ENCODE results near the gene PLEKHH2.
"Not testable (repeated sequence)": the region's sequence is repeated elsewhere in the genome, so short reads cannot be mapped to it uniquely, and the experiment has no call there.

The PLEKHH2 gene

GRCh38 chr2:43724728-43725526 is 87.9 kb downstream of the PLEKHH2 start:
- no peak for DNase-seq

GRCh38 chr2:43725711-43726246 is 88.7 kb downstream of the PLEKHH2 start:
- no peak for DNase-seq

DNA sequence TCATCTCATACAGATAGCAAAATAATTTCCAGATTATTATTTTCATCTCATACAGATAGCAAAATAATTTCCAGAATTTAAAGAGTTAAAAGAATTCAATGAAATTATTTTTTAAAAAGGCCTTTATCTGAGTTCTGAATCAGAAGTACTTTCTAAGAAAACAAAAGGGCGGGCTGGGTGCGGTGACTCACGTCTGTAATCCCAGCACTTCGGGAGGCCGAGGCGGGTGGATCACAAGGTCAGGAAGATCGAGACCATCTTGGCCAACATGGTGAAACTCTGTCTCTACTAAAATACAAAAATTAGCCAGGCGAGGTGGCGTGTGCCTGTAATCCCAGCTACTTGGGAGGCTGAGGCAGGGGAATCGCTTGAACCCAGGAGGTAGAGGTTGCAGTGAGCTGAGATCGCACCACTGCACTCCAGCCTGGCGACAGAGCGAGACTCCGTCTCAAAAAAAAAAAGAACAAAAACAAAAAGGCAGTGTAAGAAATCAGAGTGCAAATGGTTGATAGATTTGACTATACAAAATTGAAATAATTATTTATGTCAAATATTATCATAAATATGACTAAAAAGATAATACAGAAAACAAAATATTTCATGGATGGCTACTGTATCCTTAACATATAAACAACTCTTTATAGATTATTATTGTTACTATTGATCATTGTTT is 90.0 kb downstream of the PLEKHH2 start:
- DNase-seq = not testable (repeated sequence)

GRCh38 chr2:43727634-43728014 is 90.6 kb downstream of the PLEKHH2 start:
- DNase-seq = no peak

- DNase-seq = no peak
Observed at GRCh38 chr2:43729491-43730174, 92.6 kb downstream of the PLEKHH2 start.

- no peak for DNase-seq
Observed at GRCh38 chr2:43731211-43731610, 94.2 kb downstream of the PLEKHH2 start.

DNA sequence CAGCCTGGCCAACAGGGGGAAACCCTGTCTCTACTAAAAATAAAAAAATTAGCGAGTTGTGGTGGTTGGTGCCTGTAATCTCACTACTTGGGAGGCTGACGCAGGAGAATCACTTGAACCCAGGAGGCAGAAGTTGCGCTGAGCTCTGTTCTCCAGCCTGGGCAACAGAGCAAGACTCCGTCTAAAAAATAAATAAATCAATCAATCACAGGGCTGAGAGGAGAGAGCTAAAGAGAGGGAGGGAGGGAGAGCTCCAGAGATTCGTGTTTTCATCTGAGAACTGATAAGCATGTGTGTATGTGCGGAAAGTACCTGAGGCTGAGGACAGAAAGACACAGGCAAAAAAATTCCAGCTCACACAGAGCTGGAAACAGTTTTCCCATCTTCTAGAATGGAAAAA is 99.6 kb downstream of the PLEKHH2 start:
- no peak for DNase-seq

- no peak for DNase-seq
Observed at GRCh38 chr2:43737097-43737854, 100.2 kb downstream of the PLEKHH2 start.

- DNase-seq = no peak
Observed at GRCh38 chr2:43737855-43738254, 100.8 kb downstream of the PLEKHH2 start.

GRCh38 chr2:43738257-43738656 is 101.2 kb downstream of the PLEKHH2 start:
- no peak for DNase-seq

DNA sequence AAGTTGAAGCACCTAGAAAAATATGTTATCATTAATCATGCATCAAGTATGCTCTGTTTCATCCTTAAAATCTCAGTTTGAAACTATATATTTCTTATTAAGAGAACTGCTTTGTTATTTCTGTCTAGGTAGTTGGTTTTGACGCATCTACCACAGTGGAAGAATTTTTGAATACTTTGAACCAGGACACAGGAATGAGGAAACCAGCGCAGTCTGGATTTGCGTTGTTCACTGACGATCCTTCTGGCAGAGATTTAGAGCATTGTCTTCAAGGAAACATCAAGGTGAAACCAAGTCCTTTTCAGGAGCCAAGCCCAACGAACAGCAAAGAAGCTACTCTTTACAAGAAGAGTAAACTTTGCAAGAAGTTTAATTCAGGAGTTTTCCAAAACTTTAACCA is 106.6 kb downstream of the PLEKHH2 start:
- DNase-seq = no peak

DNA sequence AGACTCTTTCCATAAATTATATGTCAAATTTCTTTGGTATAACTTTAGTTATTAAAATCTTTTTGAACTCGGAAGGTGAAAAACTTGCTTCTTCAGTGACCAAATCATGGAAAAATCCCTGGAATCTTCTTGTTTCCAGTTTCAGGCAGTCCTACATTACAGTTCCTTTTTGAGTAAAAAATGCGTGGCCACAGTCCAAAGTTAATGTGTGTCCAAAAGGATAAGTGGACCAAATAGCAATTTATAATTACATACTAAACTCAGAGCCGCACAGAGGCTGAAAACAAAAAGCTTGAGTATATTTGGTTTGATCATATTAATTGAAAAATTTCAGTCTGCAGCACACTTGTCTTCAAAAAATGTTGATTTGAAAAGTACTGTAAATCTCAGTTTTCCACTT is 108.4 kb downstream of the PLEKHH2 start:
- no peak for DNase-seq

GRCh38 chr2:43748333-43748732 is 111.3 kb downstream of the PLEKHH2 start:
- no peak for DNase-seq

DNA sequence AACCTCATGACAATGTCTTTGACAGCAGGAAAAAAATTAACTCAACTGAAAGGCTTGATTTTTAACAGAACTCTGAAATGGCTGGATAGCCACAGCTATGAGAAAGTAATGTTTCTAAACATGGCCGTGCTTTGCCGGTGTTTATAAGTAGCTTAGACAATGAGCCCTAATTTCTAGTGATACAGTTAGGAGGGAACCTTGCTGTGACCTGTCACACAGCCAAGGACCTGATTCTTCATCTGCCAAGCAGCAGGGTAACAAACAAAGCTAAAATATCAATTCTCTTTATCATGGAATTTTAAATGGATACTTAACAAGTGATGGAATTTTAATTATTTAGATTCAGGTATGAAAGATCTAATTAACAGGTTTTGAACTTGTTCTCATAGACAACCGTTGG is 112.5 kb downstream of the PLEKHH2 start:
- no peak for DNase-seq

- DNase-seq = no peak
Observed at GRCh38 chr2:43751476-43751990, 114.5 kb downstream of the PLEKHH2 start.

DNA sequence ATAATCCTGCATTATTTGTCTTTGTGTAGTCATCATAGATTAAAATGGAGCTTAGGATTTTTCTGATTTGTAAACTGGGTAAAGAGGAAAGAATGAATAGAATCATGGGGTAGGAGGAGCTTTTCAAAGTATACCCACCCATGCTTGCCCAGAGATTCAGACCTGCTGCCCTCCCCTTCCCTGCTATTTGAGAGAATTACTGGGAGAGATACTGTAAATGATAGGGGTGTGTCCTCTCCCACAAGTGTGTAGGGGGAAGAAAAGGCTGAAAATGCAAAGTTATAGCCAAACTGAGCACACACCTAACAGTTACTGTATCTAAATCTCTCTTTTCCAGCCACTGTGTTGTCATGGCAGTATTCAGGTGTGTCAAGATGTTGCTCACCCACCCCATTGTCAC is 115.2 kb downstream of the PLEKHH2 start:
- no peak for DNase-seq

- no peak for DNase-seq
Observed at GRCh38 chr2:43754180-43754579, 117.1 kb downstream of the PLEKHH2 start.

DNA sequence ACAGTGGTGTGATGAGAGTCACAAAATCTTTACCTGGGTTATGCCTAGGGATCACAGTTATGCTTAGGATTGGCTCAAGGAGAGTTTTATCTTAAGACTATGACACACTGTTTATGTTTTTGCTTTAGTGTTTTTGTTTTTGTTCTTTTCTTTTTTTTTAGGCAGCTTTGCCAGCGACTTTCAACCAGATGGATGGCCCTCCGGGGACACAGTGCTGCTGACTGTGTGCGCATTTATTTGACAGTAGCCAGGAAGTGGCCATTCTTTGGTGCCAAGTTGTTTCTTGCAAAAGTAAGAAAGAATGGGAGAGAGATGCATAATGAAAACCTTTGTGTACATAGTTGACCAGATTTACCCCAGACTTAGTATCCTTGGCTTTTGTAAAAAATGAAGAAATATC is 121.7 kb downstream of the PLEKHH2 start:
- DNase-seq = no peak

DNA sequence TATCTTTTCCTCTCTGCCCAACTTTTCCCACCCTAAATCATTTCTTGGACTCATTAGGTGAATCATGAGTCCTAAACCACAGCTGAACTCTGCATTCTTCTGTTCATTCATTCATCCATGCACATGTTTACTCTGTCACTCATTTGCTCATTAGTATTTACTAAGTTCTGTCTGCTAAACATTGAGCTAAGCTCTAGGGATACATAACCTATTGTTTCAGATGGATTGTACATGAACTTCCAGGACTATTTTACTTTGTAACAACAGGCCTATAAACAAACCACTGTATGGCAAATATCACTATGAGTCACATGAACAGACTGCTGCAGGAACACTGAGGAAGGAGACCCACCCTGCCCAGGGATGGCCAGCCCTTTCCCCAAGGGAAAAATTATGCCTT is 122.1 kb downstream of the PLEKHH2 start:
- DNase-seq = no peak

GRCh38 chr2:43762286-43762685 is 125.2 kb downstream of the PLEKHH2 start:
- no peak for DNase-seq

DNA sequence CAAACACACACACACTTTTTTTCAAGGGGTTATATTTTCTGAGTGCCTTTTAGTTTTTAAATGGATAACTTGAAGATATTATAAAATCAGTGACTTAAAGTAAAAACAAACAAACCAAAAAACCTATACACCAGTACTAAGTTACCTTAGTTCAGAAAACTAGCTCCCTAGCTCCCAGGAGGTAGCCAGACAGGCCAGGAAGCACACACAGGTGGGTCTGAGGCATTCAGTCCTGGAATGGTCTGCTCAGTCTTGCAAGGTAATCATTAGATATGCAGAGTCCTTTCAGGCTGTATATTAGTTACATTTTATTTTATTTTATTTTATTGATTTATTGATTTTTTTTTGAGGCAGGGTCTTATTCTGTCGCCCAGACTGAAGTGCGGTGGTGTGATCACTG is 126.0 kb downstream of the PLEKHH2 start:
- DNase-seq = no peak

- DNase-seq = no peak
Observed at GRCh38 chr2:43764086-43764705, 127.1 kb downstream of the PLEKHH2 start.
